HepG2 (cell line): ENCODE measurements around the gene GIMD1. TPM values are rescaled to one million over a fixed set of nuclear protein-coding genes. Genes with fewer than 3 reads are reported as not detected.

ENCODE experiments used
- BRCA1 ChIP-seq: sonication (generic); formaldehyde crosslinking; IDR thresholded peaks from 2 replicates; pipeline ENCODE4 v1.4.0; 2020; ENCODE audit warnings: missing genetic modification reagents
- GRHL1 ChIP-seq: sonication (generic); formaldehyde crosslinking; conservative IDR thresholded peaks from 2 replicates; pipeline ENCODE4 v1.8.0; 2022; ENCODE audit warnings: missing genetic modification reagents
- KLF11 ChIP-seq: IDR thresholded peaks from 2 replicates; pipeline ENCODE4 v1.6.1; 2016; ENCODE audit warnings: missing compliant biosample characterization
- MAX ChIP-seq: IDR thresholded peaks from 2 replicates; pipeline ENCODE4 v1.6.1; 2012; ENCODE audit warnings: inconsistent platforms
- PCBP1 ChIP-seq: fragments of 200-400 bp; formaldehyde crosslinking; IDR thresholded peaks from 2 replicates; pipeline ENCODE4 v1.6.1; 2017; ENCODE audit warnings: mild to moderate bottlenecking, low read depth, low read length, borderline replicate concordance
- PRDM15 ChIP-seq: sonication (generic); formaldehyde crosslinking; IDR thresholded peaks from 2 replicates; pipeline ENCODE4 v1.4.0; 2020; ENCODE audit warnings: missing genetic modification reagents
- TRAFD1 ChIP-seq: sonication (generic); formaldehyde crosslinking; IDR thresholded peaks from 2 replicates; pipeline ENCODE4 v1.5.1; 2020; ENCODE audit warnings: missing genetic modification reagents, mild to moderate bottlenecking, borderline replicate concordance
- ZBTB40 ChIP-seq, 2 experiments: fragments of 450-650 bp in 1 of 2; sonication (generic) in 1 of 2; formaldehyde crosslinking in 1 of 2; IDR thresholded peaks; 2 replicates each; pipeline versions ENCODE4 v1.6.1 to v1.8.0; 2016 to 2022; ENCODE audit warnings: antibody characterized with exemption in 1 of 2, mild to moderate bottlenecking in 1 of 2, missing genetic modification reagents in 1 of 2
- ZMYM2 ChIP-seq: sonication (generic); formaldehyde crosslinking; IDR thresholded peaks from 2 replicates; pipeline ENCODE4 v1.8.0; 2022; ENCODE audit warnings: mild to moderate bottlenecking, missing genetic modification reagents
- ZNF83 ChIP-seq: sonication (generic); formaldehyde crosslinking; IDR thresholded peaks from 2 replicates; pipeline ENCODE4 v1.4.0; 2020; ENCODE audit warnings: missing genetic modification reagents, mild to moderate bottlenecking, borderline replicate concordance
- polyA plus RNA-seq, 8 experiments: library from polyadenylated mRNA; depleted of rRNA in 3 of 8; stranded (reverse) in 7 of 8; unstranded in 1 of 8; fragments of >200 nt; fragmentation: Illumina TruSeq in 4 of 8; extraction: Trizol in 4 of 8; gene quantifications; 2 replicates each; pipeline versions ENCODE4 v1.2.1 to v1.2.3, GENCODE V29; 2011 to 2016; ENCODE audit warnings: low read depth in 4 of 8, missing spikeins in 1 of 8, mixed read lengths in 1 of 8; ENCODE audit not compliant: insufficient read depth in 1 of 8
- total RNA-seq, 5 experiments: library from RNA; depleted of rRNA; stranded (reverse); fragments of >200 nt; fragmentation: Illumina TruSeq; extraction: Trizol; gene quantifications; 2 replicates each; pipeline ENCODE4 v1.2.3, GENCODE V29; 2016; ENCODE audit warnings: low read depth in 1 of 5

Gene GIMD1
- total and polyA plus RNA-seq, 2 of the 13 experiments (the other 11 are each of a cell fraction or from before 2014, with no cell fraction given): not detected

- TF ChIP-seq ZMYM2 (CRISPR knock-in tag) (0 out of 2 replicates have a peak, but pooled peaks have one; percentile 41), KLF11 (peak; percentile 19; the same call in 1 of the 2 replicates), PCBP1 (peak; percentile 84; the same call in 1 of the 2 replicates), PRDM15 (CRISPR knock-in tag) (peak; percentile 48; the same call in 1 of the 2 replicates), BRCA1 (CRISPR knock-in tag) (peak; percentile 8; the same call in 1 of the 2 replicates), MAX (0 out of 2 replicates have a peak, but pooled peaks have one; percentile 34), GRHL1 (CRISPR knock-in tag) (no peak), TRAFD1 (CRISPR knock-in tag) (0 out of 2 replicates have a peak, but pooled peaks have one; percentile 20), ZNF83 (no peak; the same call in 1 of the 2 replicates), ZBTB40 (IDR thresholded peaks at IDR 0.05) (no peak), ZBTB40 (CRISPR knock-in tag; IDR thresholded peaks at IDR 0.05) (peak; percentile 74)
Observed at GRCh38 chr4:106315968-106316772, 52.4 kb downstream of the GIMD1 start, which contains the start of the genes AIMP1 and TBCK (continued).
